Activated naive CD4-positive, alpha-beta T cell treated with anti-CD3 and anti-CD28 coated beads, Interleukin-2, amount 50 U/mL, for 16 hours (primary cell): Measurements from ENCODE around the gene VPS16.
"Not testable (repeated sequence)": the region's sequence is repeated elsewhere in the genome, so short reads cannot be mapped to it uniquely, and the experiment has no call there.

Experiments
- DNase-seq: peaks from one replicate; pipeline ENCODE4 v3.0.0-alpha.2; 2020

VPS16 gene

DNA sequence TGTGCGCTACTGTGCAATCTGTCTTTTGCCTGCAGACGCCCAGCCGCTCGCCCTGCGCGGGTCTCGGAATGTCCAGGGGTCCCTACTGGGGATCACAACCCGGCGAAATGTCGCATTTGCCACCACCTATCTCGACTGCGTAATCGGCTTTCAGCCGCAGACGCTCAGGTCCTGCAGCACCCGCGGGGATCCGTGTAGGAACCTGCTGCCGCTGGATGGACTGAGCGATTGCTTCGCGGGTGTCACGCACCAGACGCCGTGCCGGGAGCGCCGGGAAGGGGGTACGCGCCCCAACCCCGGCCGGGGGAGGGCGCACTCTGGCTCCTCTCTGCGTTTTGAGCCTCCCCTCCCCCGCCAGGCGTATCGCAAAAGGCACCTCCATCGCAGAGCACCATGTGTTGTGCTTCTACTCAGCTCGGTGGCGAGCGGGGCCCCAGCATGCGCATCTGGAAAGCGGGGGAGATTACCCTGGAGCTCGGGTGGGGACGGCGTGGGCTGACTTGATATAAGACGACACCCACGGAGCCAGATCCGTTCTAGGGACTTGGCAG lies 32.0 kb downstream of the VPS16 start:
- DNase-seq = peak; percentile 84

- DNase-seq = peak; percentile 92
These were observed 32.6 kb downstream of the VPS16 start, which contains the start of gene PTPRA for GRCh38 chr20:2873010-2873746. Gene PTPRA (plus strand): TSS chr20:2873481. CDS start chr20:2964278, 90,797 bp downstream.

DNA sequence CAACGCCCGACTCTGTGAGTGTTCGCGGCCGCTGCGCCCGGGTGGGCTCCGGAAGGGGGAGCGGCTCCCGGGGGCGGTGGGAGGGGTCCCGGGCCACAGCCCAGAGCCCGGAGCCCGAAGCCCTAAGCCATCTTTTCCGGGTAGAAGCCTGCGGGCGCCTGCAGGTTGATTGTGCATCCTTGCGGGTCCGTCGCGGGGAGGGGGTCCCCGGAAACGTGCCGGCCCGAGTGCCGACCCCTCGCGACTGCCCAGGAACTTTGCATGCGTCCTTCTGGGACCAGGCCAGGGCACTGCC lies 33.1 kb downstream of the VPS16 start:
- peak; percentile 60 for DNase-seq

- no peak for DNase-seq
These were observed 33.9 kb downstream of the VPS16 start for GRCh38 chr20:2874456-2874855.

GRCh38 chr20:2875690-2876203 lies 35.2 kb downstream of the VPS16 start:
- no peak for DNase-seq

GRCh38 chr20:2878515-2878914 lies 38.0 kb downstream of the VPS16 start:
- no peak for DNase-seq

DNA sequence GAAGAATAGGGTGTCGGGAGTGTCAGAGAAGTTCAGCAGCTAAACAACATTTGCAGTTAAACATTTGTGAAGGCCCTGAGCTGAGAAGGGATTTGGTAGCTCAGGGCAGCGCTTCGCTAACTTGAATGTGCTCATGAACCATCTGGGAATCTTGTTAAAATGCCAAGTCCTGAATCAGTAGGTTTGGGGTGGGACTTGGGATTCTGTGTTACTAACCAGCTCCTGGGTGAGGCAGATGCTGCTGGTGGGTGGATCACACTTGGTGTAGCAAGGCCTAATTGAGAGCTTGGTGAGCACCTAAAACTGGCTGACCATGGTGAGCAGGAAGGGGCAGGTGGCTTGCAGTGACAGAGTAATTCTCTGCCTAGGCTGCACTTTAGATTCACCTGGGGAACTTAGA lies 38.6 kb downstream of the VPS16 start:
- no peak for DNase-seq

- no peak for DNase-seq
These were observed 40.1 kb downstream of the VPS16 start for GRCh38 chr20:2880650-2881049.

DNA sequence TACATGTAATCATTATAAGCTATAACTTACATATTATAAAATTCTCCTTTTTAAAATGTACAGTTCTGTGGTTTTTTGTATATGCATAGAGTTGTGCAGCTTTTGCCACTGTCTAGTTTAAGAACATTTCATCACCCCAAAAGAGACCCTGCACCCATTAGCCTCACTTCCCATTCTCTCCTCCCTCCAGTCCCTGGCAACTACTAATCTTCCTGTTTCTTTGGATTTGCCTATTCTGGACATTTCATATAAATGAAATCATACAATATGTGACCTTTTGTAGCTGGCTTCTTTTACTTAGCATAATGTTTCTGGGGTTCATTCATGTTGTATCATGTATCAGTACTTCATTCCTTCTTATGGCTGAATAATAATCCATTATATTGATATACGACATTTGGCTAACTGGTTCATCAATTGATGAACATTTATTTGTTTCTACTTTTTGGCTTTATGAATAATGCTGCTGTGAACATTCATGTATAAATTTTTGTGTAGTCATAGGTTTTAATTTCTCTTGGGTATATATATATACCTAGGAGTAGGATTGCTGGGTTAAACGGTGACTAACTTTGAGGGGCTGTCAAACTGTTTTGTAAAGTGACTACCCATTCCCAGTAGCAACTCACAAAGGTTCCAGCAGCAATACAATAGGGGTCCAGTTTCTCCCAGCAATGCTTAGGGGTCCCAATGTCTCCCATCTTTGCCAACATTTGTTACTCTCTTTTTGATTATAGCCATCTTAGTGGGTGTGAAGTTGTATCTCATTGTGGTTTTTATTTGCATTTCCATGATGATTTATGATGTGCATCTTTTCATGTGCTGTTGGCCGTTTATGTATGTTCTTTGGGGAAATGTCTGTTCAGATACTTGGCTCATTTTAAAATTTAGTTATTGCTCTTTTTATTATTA lies 43.4 kb downstream of the VPS16 start:
- DNase-seq = no peak

GRCh38 chr20:2887715-2888114 lies 47.2 kb downstream of the VPS16 start:
- no peak for DNase-seq

DNA sequence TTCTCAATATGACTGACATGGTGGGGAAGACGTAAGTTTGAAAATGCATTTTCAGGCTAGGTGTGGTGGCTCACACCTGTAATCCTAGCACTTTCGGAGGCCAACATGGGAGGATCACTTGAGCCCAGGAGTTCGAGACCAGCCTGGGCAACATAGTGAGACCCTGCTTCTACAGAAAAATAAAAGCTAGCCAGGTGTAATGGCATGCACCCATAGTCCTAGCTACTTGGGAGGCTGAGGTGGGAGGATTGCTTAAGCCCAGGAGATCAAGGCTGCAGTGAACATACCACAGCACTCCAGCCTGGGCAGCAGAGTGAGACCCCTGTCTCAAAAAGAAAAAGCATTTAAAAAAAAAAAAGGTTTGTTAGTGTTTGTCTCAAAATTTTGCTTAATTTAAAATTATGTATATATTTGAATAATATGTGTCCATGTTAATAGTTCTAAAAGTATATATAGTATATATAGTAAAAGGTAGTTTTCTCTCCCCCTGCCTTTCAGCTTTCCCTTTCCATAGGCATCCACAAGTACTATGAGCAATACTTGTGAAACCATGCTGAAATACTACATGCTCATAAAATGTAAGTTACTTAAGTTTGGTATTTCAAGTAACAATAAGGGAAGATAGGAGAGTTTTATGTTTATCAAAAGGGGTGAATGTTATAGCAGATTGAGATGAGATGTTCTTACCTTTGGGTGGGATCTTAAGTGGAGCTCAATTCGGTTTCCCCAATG lies 47.8 kb downstream of the VPS16 start:
- no peak for DNase-seq

GRCh38 chr20:2889209-2889608 lies 48.7 kb downstream of the VPS16 start:
- DNase-seq = no peak

DNA sequence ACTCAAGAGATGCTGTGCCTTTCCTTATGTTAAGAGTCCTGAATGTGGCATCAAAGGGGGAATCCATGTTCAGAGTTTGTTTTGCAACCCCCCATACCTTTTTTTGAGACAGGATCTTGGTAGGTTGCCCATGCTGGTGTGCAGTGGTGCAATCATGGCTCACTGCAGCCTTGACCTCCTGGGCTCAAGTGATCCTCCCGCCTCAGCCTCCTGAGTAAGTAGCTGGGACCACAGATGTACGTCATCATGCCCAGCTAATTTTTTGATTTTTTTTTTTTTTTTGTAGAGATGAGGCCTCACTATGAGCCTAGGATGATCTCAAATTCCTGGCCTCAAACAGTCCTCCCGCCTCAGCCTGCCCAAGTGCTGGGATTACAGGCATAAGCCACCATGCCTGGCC lies 49.3 kb downstream of the VPS16 start:
- DNase-seq = no peak

DNA sequence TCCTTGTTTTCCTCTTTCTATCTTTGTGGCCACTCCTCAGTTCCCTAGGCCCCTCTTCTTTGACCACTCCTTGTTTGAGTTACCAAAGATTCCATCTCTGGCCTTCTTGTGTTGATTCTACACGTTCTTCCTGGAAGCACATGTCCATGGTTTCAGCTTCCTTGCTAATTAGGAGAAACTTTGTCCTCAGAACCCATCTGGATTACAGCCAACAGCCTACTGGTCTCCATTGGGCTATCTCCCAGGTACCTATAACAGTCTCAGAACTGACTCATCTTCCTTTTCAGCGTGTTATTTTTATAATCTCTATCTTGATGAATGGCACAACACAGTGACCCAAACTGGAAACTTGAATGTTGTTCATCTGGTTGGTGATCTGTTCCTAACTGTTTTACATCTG lies 50.2 kb downstream of the VPS16 start:
- no peak for DNase-seq

GRCh38 chr20:2891343-2891742 lies 50.8 kb downstream of the VPS16 start:
- no peak for DNase-seq

DNA sequence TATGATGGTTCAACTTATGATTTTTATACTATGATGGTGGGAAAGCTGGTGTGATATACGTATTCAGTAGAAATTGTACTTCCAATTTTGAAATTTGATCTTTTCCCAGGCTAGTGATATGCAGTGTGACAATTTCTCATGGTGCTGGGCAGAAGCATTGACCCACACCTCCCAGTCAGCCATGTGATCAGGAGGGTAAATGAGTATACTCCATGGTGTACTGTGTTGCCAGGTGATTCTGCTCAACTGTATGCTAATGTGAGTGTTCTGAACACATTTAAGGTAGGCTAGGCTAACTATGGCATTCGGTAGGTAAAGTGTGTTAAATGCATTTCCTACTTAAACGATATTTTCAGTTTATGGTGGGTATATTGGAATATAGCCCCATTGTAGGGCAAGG lies 51.8 kb downstream of the VPS16 start:
- no peak for DNase-seq

GRCh38 chr20:2894221-2894620 lies 53.7 kb downstream of the VPS16 start:
- no peak for DNase-seq

GRCh38 chr20:2895154-2895553 lies 54.6 kb downstream of the VPS16 start:
- DNase-seq = not testable (repeated sequence)

DNA sequence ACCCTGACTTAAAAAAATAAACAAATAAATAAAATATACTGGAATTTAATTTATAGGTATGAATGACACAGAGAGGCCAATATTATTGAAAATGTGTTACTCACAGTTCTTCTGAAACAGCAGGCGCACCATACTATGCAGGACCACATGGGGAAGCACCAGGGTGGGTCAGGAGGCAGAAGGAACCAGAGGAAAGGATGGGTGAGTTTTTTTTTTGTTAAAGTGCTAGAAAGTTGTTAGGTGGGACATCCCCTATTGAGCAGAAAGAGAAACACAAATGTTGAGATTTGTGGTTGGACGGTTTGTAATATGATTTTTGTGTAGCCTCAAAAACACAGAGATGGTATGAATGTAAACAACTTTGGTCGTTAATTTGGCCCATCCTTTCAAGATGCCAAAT lies 58.7 kb downstream of the VPS16 start:
- DNase-seq = no peak

DNA sequence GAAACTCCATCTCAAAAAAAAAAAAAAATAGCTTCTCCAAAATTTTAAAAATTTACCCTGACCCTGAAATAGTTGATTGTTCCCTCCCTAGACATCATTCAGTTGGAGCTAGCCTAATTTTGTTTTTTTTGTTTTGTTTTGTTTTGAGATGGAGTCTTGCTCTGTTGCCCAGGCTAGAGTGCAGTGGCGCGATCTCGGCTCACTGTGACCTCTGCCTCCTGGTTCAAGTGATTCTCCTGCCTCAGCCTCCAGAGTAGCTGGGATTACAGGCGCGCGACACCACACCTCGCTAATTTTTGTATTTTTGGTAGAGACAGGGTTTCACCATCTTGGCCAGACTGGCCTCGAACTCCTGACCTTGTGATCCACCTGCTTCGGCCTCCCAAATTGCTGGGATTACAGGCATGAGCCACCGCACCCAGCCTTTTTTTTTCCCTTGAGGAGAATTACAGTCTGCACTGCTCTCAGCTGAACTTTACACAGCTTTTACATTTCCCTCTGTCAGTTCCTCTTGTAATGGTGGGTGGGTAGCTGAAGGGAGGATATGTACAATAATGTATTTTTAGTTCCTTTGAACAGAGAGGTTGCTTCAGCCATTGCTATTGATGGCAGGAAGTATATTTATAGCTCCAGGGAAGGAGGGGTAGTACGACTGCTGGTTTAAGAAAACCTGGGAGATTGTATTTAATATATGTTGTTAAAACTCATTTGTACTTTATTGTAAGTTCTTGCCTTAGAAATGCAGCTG lies 60.5 kb downstream of the VPS16 start:
- DNase-seq = no peak

DNA sequence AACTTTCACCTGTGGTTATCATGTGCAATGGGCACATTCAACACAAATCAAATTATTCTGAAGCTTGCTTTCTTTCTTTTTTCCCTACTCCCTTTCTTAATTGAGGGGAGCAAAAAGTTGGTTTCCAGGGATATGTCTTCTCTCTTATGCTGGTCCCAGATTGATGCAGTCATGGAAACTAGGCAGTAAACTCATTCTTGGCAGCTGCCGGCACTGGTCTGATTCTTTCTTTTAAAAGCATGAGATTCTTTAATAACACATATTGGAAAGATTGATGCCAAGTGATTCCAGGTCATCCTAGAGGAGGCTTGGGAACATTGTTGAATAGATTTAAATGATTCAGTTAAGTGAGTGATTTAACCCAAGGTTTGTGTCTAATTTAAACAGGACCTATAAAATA lies 61.7 kb downstream of the VPS16 start:
- DNase-seq = no peak

DNA sequence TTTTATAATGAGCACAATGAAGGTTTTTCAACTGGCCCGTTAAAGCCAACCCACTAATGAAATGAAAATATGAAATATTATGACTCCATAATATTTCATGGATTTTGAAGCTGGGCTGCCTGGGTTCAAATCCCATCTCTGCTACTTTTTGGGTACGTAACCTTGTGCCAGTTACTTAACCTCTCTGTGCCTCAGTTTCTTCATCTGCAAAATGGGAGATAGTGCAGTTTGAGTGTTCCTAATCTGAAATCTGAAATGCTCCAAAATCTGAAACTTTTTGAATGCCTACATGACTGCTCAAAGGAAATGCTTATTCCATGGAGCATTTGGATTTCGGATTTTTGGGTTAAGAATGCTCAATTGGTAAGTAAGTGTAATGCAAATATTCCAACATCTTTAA lies 62.3 kb downstream of the VPS16 start:
- no peak for DNase-seq
